ENCODE results near the gene SLCO3A1.

SLCO3A1 gene

DNA sequence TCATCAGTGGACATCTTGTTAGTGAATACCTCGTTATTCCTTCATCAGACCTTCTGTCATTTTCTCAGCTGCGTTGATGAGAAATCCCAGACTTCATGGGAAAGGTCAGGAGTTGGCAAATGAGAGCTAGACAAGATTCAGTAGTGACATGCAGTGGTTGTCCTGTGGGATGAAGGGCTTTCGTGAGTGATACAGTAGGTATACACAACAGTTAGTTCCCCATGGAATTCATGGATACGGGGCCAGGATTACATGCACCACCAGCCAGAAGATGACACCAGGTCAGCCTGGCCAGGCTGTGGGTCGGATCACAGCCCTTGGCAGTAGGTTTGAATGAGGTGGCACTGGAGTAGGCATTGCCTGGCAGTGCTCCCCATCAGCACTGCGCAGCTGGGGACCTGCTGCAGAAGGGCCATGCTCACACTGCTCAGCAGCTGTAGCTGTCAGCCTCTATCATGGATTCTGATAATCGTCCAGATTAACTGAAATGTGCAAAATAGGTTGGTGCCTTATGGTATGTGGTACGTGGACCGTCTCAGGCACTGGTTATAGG is 150.1 kb downstream of the SLCO3A1 start:
- TF ChIP-seq, protein P1, sequence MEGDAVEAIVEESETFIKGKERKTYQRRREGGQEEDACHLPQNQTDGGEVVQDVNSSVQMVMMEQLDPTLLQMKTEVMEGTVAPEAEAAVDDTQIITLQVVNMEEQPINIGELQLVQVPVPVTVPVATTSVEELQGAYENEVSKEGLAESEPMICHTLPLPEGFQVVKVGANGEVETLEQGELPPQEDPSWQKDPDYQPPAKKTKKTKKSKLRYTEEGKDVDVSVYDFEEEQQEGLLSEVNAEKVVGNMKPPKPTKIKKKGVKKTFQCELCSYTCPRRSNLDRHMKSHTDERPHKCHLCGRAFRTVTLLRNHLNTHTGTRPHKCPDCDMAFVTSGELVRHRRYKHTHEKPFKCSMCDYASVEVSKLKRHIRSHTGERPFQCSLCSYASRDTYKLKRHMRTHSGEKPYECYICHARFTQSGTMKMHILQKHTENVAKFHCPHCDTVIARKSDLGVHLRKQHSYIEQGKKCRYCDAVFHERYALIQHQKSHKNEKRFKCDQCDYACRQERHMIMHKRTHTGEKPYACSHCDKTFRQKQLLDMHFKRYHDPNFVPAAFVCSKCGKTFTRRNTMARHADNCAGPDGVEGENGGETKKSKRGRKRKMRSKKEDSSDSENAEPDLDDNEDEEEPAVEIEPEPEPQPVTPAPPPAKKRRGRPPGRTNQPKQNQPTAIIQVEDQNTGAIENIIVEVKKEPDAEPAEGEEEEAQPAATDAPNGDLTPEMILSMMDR (IDR thresholded peaks at IDR 0.05; ENCODE audit: insufficient read depth, low read length) = no peak
- TF ChIP-seq SPI1 (IDR thresholded peaks at IDR 0.05; ENCODE audit: borderline replicate concordance, low read depth) (no peak), REST (IDR thresholded peaks at IDR 0.05; ENCODE audit: insufficient replicate concordance, low read depth) (no peak), POLR2AphosphoS5 (IDR thresholded peaks at IDR 0.05; ENCODE audit: low read depth) (no peak), GABPA (IDR thresholded peaks at IDR 0.05; ENCODE audit: low read depth) (no peak)
- DNase-seq (ENCODE audit: low read depth in 1 of 2, low spot score in 1 of 2) = no peak
- no peaks in the 10 kb centered on the region for H3K27me3 ChIP-seq (ENCODE audit: insufficient read depth, poor library complexity, severe bottlenecking)
- H3K27ac ChIP-seq (replicated peaks) = no peak overlapping the region
- no peak overlapping the region for H3K4me3 ChIP-seq (replicated peaks; ENCODE audit: insufficient read depth, low read length)

DNA sequence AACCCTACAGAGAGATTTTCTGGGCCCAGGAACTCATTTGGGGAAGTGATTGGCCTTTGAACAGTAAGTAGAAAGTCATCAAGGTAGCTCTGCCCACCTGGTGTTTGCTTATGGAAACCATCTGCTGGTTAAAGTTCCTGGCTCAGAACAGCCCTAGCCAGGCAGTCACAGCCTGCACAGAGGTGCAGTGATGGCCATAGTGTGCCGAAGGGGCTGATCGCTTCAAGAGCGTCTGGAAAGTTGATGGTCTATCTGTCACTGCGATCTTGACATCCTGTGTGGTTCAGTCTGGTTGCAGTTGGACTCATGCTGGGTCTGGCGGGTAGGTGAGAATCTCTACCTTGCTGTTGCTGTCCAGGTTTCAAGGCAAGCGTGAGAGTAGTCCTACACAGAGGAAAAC is 151.6 kb downstream of the SLCO3A1 start:
- H3K27ac ChIP-seq (replicated peaks) = no peak overlapping the region
- no peaks in the 10 kb centered on the region for H3K27me3 ChIP-seq (ENCODE audit: insufficient read depth, poor library complexity, severe bottlenecking)
- TF ChIP-seq SPI1 (IDR thresholded peaks at IDR 0.05; ENCODE audit: borderline replicate concordance, low read depth) (no peak), REST (IDR thresholded peaks at IDR 0.05; ENCODE audit: insufficient replicate concordance, low read depth) (no peak), POLR2AphosphoS5 (IDR thresholded peaks at IDR 0.05; ENCODE audit: low read depth) (no peak), GABPA (IDR thresholded peaks at IDR 0.05; ENCODE audit: low read depth) (no peak)
- TF ChIP-seq, protein P1 (IDR thresholded peaks at IDR 0.05; ENCODE audit: insufficient read depth, low read length) = no peak
- DNase-seq (ENCODE audit: low read depth in 1 of 2, low spot score in 1 of 2) = no peak
- no peak overlapping the region for H3K4me3 ChIP-seq (replicated peaks; ENCODE audit: insufficient read depth, low read length)

DNA sequence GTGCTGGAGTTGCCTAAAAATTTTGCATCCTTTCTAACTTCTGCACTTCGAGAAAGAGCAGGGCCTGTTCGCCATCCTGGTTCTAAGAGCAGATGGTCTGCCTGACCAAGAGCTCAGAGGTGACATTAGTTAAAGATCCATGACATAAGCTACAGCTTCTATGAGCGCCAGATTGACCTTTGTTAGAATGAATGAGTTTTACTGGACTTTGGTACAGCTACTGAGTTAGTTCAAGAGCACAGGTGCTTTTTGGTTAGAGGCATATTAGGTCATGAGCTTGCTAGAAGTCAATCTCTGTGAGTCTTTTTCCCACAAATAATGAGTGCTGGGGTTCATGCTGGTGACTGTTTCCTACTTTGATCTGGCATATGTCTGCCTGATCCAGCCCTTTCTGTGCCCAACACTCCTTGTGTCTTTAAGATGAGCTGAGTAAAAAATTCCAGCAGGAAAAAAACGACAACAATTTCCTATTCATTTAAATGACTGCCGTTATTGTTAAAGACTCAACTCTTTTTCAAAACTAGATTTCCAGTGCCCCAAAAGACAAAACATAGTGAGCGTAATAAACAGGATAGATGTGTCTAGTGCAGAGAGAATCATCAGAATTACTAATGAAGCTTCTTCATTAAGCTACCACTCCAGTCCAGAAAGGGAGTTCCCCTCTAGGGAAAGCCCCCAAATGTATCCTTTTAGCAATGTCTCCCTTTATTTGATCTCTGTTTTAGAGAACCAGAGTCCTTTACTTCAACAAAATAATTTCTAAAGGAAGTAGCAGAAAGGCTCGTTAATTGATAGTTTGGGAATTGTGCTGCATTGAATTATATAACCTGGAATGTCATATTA is 152.9 kb downstream of the SLCO3A1 start:
- Histone ChIP-seq H3K27ac (replicated peaks) (no peak overlapping the region), H3K27me3 (ENCODE audit: insufficient read depth, poor library complexity, severe bottlenecking) (no peaks in the 10 kb centered on the region), H3K4me3 (replicated peaks; ENCODE audit: insufficient read depth, low read length) (no peak overlapping the region)
- DNase-seq (ENCODE audit: low read depth in 1 of 2, low spot score in 1 of 2) = no peak
- TF ChIP-seq, protein P1 (IDR thresholded peaks at IDR 0.05; ENCODE audit: insufficient read depth, low read length) = no peak
- TF ChIP-seq POLR2AphosphoS5 (IDR thresholded peaks at IDR 0.05; ENCODE audit: low read depth) (no peak), REST (IDR thresholded peaks at IDR 0.05; ENCODE audit: insufficient replicate concordance, low read depth) (no peak), GABPA (IDR thresholded peaks at IDR 0.05; ENCODE audit: low read depth) (no peak), SPI1 (IDR thresholded peaks at IDR 0.05; ENCODE audit: borderline replicate concordance, low read depth) (no peak)

Measured in HL-60 (cell line).